GM12891 (cell line): ENCODE measurements around the gene LRRC1.

Source experiments
- POLR2A ChIP-seq: IDR thresholded peaks from 2 replicates; pipeline ENCODE4 v1.6.1; 2011; ENCODE audit warnings: low read depth, low read length, control low read depth
- POLR2AphosphoS5 ChIP-seq: IDR thresholded peaks from 2 replicates; pipeline ENCODE4 v1.6.1; 2011; ENCODE audit warnings: low read depth, low read length, control low read depth
- POU2F2 ChIP-seq: IDR thresholded peaks from 2 replicates; pipeline ENCODE4 v1.6.1; 2011; ENCODE audit warnings: low read depth, mild to moderate bottlenecking, control low read depth, low read length, moderate library complexity
- TAF1 ChIP-seq: IDR thresholded peaks from 2 replicates; pipeline ENCODE4 v1.6.1; 2011; ENCODE audit warnings: low read depth, low read length, control low read depth

- no peak for TF ChIP-seq POLR2A
- no peak for TF ChIP-seq POLR2AphosphoS5
- TF ChIP-seq TAF1 = no peak
- no peak for TF ChIP-seq POU2F2
Measured at GRCh38 chr6:53864781-53865180, 70.0 kb downstream of the LRRC1 start.
